GM23338 (cell line): Measurements from ENCODE around the gene RAB11FIP4. TPM values are rescaled to one million over a fixed set of nuclear protein-coding genes. Genes with fewer than 3 reads are reported as not detected.
A peak's percentile ranks its signal among the peaks of the same experiment; 100 is the strongest.

Experiments
- ATAC-seq: fragments of 200-7000 bp; cut with Tn5 transposase; 3 replicates; pipeline ENCODE4 v1.9.1; 2020
- DNase-seq: peaks from one replicate; pipeline ENCODE4 v3.0.0-alpha.2; 2015; ENCODE audit warnings: low spot score
- H2AFZ ChIP-seq: fragments of 200-600 bp; sonication (generic); 2 replicates; pipeline ENCODE4 v1.8.0; 2016; ENCODE audit warnings: antibody characterized with exemption, mild to moderate bottlenecking, moderate library complexity
- H3F3A ChIP-seq: fragments of 200-600 bp; sonication (generic); replicated peaks from 2 replicates; pipeline ENCODE4 v1.8.0; 2017; ENCODE audit warnings: antibody characterized with exemption, mixed run types, low read depth
- H3K27ac ChIP-seq: fragments of 200-600 bp; sonication (generic); 2 replicates; pipeline ENCODE4 v1.6.1; 2016; ENCODE audit warnings: low read depth
- H3K27me3 ChIP-seq: fragments of 200-600 bp; sonication (generic); 2 replicates; pipeline ENCODE4 v1.8.0; 2016; ENCODE audit warnings: mild to moderate bottlenecking, mixed run types, moderate library complexity; ENCODE audit not compliant: insufficient read depth
- H3K36me3 ChIP-seq: fragments of 200-600 bp; sonication (generic); 2 replicates; pipeline ENCODE4 v1.8.0; 2016; ENCODE audit warnings: mild to moderate bottlenecking; ENCODE audit not compliant: insufficient read depth
- H3K4me1 ChIP-seq: fragments of 200-600 bp; sonication (generic); 2 replicates; pipeline ENCODE4 v1.8.0; 2016; ENCODE audit warnings: mild to moderate bottlenecking, moderate library complexity; ENCODE audit not compliant: insufficient read depth
- H3K4me2 ChIP-seq: fragments of 200-600 bp; sonication (generic); 2 replicates; pipeline ENCODE4 v1.7.1; 2017; ENCODE audit warnings: mixed run types
- H3K4me3 ChIP-seq: fragments of 200-600 bp; sonication (generic); 2 replicates; pipeline ENCODE4 v1.6.1; 2016; ENCODE audit warnings: mixed run types
- H3K79me2 ChIP-seq: fragments of 200-600 bp; sonication (generic); replicated peaks from 2 replicates; pipeline ENCODE4 v1.8.0; 2017; ENCODE audit warnings: mild to moderate bottlenecking; ENCODE audit not compliant: insufficient read depth
- H3K9me2 ChIP-seq: fragments of 200-600 bp; sonication (generic); 2 replicates; pipeline ENCODE4 v1.8.0; 2017; ENCODE audit not compliant: insufficient read depth
- H4K20me1 ChIP-seq: fragments of 200-600 bp; sonication (generic); replicated peaks from 2 replicates; pipeline ENCODE4 v1.8.0; 2017; ENCODE audit warnings: mild to moderate bottlenecking; ENCODE audit not compliant: insufficient read depth
- H3K27ac Mint-ChIP-seq: 2 replicates; pipeline ENCODE4 v1.8.0; 2020; ENCODE audit warnings: inconsistent platforms, mild to moderate bottlenecking, moderate library complexity, mixed read lengths
- H3K27me3 Mint-ChIP-seq: 3 replicates; pipeline ENCODE4 v1.8.0; 2022; ENCODE audit warnings: low read depth, mild to moderate bottlenecking, moderate library complexity, mixed read lengths, inconsistent platforms; ENCODE audit not compliant: insufficient read depth, poor library complexity
- H3K36me3 Mint-ChIP-seq: 3 replicates; pipeline ENCODE4 v1.8.0; 2021; ENCODE audit warnings: low read depth, mild to moderate bottlenecking, inconsistent platforms, moderate library complexity, mixed read lengths
- H3K4me1 Mint-ChIP-seq: 3 replicates; pipeline ENCODE4 v1.8.0; 2020; ENCODE audit warnings: mild to moderate bottlenecking, inconsistent platforms, mixed read lengths
- H3K4me3 Mint-ChIP-seq: 3 replicates; pipeline ENCODE4 v1.8.0; 2021; ENCODE audit warnings: moderate library complexity, mild to moderate bottlenecking, inconsistent platforms, mixed read lengths
- H3K9me3 Mint-ChIP-seq: 3 replicates; pipeline ENCODE4 v1.8.0; 2020; ENCODE audit warnings: moderate library complexity, mild to moderate bottlenecking, inconsistent platforms, mixed read lengths
- CREB1 ChIP-seq: fragments of 250-450 bp; sonication (Bioruptor Pico); IDR thresholded peaks from 2 replicates; pipeline ENCODE4 v1.5.0; 2020; ENCODE audit warnings: low read depth, mild to moderate bottlenecking, moderate library complexity
- CTCF ChIP-seq, 2 experiments: fragments of 200-600 bp in 1 of 2; sonication (generic) in 1 of 2; conservative IDR thresholded peaks; 2 replicates each; pipeline versions ENCODE4 v1.5.1 to v1.6.1; 2016 to 2017; ENCODE audit warnings: antibody characterized with exemption in 2 of 2, low read depth in 2 of 2, mild to moderate bottlenecking in 2 of 2, moderate library complexity in 1 of 2
- ETS1 ChIP-seq: IDR thresholded peaks from 2 replicates; pipeline ENCODE4 v1.6.1; 2016; ENCODE audit warnings: antibody characterized with exemption
- EZH2 ChIP-seq: fragments of 200-600 bp; sonication (generic); IDR thresholded peaks from one replicate; pipeline ENCODE4 v1.8.0; 2017; ENCODE audit warnings: antibody characterized with exemption, mild to moderate bottlenecking, low read depth; ENCODE audit not compliant: unreplicated experiment
- EZH2phosphoT487 ChIP-seq: fragments of 200-600 bp; sonication (generic); IDR thresholded peaks from one replicate; pipeline ENCODE4 v1.8.1; 2018; ENCODE audit warnings: antibody characterized with exemption; ENCODE audit not compliant: unreplicated experiment
- JUNB ChIP-seq: IDR thresholded peaks from one replicate; pipeline ENCODE4 v1.6.1; 2016; ENCODE audit warnings: antibody characterized with exemption; ENCODE audit not compliant: unreplicated experiment
- NANOG ChIP-seq: IDR thresholded peaks from 2 replicates; pipeline ENCODE4 v1.6.1; 2016; ENCODE audit warnings: antibody characterized with exemption, borderline replicate concordance
- POLR2AphosphoS5 ChIP-seq: IDR thresholded peaks from 2 replicates; pipeline ENCODE4 v1.6.1; 2016; ENCODE audit warnings: antibody characterized with exemption, low read depth
- REST ChIP-seq: IDR thresholded peaks from one replicate; pipeline ENCODE4 v1.6.1; 2018; ENCODE audit warnings: antibody characterized with exemption; ENCODE audit not compliant: unreplicated experiment
- STAT1 ChIP-seq: IDR thresholded peaks from one replicate; pipeline ENCODE4 v1.6.1; 2016; ENCODE audit warnings: antibody characterized with exemption; ENCODE audit not compliant: unreplicated experiment
- ZNF114 ChIP-seq: fragments of 250-450 bp; sonication (Bioruptor Pico); IDR thresholded peaks from 2 replicates; pipeline ENCODE4 v1.5.0; 2020; ENCODE audit warnings: mild to moderate bottlenecking, moderate library complexity
- ZNF331 ChIP-seq: fragments of 250-450 bp; sonication (Bioruptor Pico); IDR thresholded peaks from 2 replicates; pipeline ENCODE4 v1.5.0; 2020; ENCODE audit warnings: low read depth, mild to moderate bottlenecking, moderate library complexity
- polyA plus RNA-seq: library from polyadenylated mRNA; unstranded; fragments of >200 nt; fragmentation: Nextera tagmentation; extraction: Ambion mirVana; gene quantifications from 2 replicates; pipeline ENCODE4 v1.2.1, GENCODE V29; 2016
- total RNA-seq: library from RNA; depleted of rRNA; stranded (reverse); fragments of >200 nt; shearing (Covaris generic); gene quantifications from 2 replicates; pipeline ENCODE4 v1.2.3, GENCODE V29; 2014
- TF ChIP-seq, protein P1 (sequence below): fragments of 250-450 bp; sonication (Bioruptor Pico); IDR thresholded peaks from 2 replicates; pipeline ENCODE4 v1.5.0; 2020; ENCODE audit warnings: mild to moderate bottlenecking, moderate library complexity

The RAB11FIP4 gene
- total and polyA plus RNA-seq, 2 experiments from 2014 or later, result 26.0 to 65.6 TPM

DNA sequence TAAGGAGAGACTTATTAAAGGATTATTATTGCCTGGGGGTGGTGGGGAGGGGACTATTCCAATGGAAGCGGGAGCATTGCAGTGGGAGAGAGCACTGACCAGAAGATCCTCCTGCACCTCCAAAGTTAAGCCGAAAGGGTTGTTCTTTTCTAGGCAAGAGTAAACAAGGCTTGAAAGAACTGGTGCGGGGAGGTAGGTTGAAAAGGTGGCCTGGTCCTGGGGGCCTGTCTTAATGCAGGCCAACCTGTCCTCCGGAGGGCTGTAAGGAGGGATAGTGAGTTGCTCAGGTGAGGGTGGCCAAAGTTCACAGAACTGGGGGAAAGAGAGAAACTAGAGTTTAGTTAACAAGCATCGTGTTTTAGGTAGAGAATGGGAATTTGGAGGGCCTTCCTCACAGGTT is 65.3 kb downstream of the RAB11FIP4 start:
- TF ChIP-seq, protein P1, sequence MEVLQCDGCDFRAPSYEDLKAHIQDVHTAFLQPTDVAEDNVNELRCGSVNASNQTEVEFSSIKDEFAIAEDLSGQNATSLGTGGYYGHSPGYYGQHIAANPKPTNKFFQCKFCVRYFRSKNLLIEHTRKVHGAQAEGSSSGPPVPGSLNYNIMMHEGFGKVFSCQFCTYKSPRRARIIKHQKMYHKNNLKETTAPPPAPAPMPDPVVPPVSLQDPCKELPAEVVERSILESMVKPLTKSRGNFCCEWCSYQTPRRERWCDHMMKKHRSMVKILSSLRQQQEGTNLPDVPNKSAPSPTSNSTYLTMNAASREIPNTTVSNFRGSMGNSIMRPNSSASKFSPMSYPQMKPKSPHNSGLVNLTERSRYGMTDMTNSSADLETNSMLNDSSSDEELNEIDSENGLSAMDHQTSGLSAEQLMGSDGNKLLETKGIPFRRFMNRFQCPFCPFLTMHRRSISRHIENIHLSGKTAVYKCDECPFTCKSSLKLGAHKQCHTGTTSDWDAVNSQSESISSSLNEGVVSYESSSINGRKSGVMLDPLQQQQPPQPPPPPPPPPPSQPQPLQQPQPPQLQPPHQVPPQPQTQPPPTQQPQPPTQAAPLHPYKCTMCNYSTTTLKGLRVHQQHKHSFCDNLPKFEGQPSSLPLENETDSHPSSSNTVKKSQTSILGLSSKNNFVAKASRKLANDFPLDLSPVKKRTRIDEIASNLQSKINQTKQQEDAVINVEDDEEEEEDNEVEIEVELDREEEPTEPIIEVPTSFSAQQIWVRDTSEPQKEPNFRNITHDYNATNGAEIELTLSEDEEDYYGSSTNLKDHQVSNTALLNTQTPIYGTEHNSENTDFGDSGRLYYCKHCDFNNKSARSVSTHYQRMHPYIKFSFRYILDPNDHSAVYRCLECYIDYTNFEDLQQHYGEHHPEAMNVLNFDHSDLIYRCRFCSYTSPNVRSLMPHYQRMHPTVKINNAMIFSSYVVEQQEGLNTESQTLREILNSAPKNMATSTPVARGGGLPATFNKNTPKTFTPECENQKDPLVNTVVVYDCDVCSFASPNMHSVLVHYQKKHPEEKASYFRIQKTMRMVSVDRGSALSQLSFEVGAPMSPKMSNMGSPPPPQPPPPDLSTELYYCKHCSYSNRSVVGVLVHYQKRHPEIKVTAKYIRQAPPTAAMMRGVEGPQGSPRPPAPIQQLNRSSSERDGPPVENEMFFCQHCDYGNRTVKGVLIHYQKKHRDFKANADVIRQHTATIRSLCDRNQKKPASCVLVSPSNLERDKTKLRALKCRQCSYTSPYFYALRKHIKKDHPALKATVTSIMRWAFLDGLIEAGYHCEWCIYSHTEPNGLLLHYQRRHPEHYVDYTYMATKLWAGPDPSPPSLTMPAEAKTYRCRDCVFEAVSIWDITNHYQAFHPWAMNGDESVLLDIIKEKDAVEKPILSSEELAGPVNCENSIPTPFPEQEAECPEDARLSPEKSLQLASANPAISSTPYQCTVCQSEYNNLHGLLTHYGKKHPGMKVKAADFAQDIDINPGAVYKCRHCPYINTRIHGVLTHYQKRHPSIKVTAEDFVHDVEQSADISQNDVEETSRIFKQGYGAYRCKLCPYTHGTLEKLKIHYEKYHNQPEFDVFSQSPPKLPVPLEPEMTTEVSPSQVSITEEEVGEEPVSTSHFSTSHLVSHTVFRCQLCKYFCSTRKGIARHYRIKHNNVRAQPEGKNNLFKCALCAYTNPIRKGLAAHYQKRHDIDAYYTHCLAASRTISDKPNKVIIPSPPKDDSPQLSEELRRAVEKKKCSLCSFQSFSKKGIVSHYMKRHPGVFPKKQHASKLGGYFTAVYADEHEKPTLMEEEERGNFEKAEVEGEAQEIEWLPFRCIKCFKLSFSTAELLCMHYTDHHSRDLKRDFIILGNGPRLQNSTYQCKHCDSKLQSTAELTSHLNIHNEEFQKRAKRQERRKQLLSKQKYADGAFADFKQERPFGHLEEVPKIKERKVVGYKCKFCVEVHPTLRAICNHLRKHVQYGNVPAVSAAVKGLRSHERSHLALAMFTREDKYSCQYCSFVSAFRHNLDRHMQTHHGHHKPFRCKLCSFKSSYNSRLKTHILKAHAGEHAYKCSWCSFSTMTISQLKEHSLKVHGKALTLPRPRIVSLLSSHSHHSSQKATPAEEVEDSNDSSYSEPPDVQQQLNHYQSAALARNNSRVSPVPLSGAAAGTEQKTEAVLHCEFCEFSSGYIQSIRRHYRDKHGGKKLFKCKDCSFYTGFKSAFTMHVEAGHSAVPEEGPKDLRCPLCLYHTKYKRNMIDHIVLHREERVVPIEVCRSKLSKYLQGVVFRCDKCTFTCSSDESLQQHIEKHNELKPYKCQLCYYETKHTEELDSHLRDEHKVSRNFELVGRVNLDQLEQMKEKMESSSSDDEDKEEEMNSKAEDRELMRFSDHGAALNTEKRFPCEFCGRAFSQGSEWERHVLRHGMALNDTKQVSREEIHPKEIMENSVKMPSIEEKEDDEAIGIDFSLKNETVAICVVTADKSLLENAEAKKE (CRISPR knock-in tag), result no peak
- TF ChIP-seq CREB1 (CRISPR knock-in tag), result no peak
- TF ChIP-seq STAT1, result no peak
- no peak for TF ChIP-seq ZNF114
- TF ChIP-seq ZNF331 (CRISPR knock-in tag), result no peak
- TF ChIP-seq REST, result no peak
- no peak for TF ChIP-seq ETS1
- TF ChIP-seq EZH2phosphoT487, result no peak
- no peak for TF ChIP-seq POLR2AphosphoS5
- TF ChIP-seq CTCF (conservative IDR thresholded peaks at IDR 0.05; ENCODE audit: low read depth in 2 of 2), result no peak
- no peak for TF ChIP-seq EZH2
- TF ChIP-seq JUNB, result no peak
- no peak for TF ChIP-seq NANOG
- DNase-seq (no peak), ATAC-seq (peak; percentile 16; the same call in 2 of the 3 replicates)
- peaks cover 16% of the 10 kb centered on the region for H3K4me1 Mint-ChIP-seq
- peaks cover 9% of the 10 kb centered on the region for H3K27me3 Mint-ChIP-seq
- Histone ChIP-seq H3K27ac (no peak overlapping the region), H3K9me2 (no peaks in the 10 kb centered on the region), H4K20me1 (no peaks in the 10 kb centered on the region), H3K4me2 (no peak overlapping the region), H3K27me3 (no peaks in the 10 kb centered on the region), H3F3A (no peaks in the 10 kb centered on the region), H3K79me2 (no peaks in the 10 kb centered on the region), H3K4me3 (no peak overlapping the region), H2AFZ (no peak overlapping the region), H3K36me3 (no peaks in the 10 kb centered on the region), H3K4me1 (peaks cover 4% of the 10 kb centered on the region; the same call in 1 of the 2 replicates)
- H3K9me3 Mint-ChIP-seq, result no peaks in the 10 kb centered on the region; the same call in 2 of the 3 replicates
- no peak overlapping the region; the same call in 2 of the 3 replicates for H3K4me3 Mint-ChIP-seq
- H3K36me3 Mint-ChIP-seq, result no peaks in the 10 kb centered on the region
- peak overlapping the region; percentile 22; the same call in 1 of the 2 replicates for H3K27ac Mint-ChIP-seq
